Dendritic cell treated with granulocyte-macrophage colony-stimulating factor and Interleukin-4, amounts not matched to agents 40 ng/mL and 50 ng/mL, for 4 days (primary cell): ENCODE results near the gene ELN.
A peak's percentile ranks its signal among the peaks of the same experiment; 100 is the strongest.

Source experiments
- H3K27ac Mint-ChIP-seq: one replicate; pipeline ENCODE4 v1.8.0; 2022; ENCODE audit warnings: mild to moderate bottlenecking, mixed read lengths
- H3K27me3 Mint-ChIP-seq: one replicate; pipeline ENCODE4 v1.8.0; 2022; ENCODE audit warnings: mild to moderate bottlenecking, mixed read lengths
- H3K36me3 Mint-ChIP-seq: one replicate; pipeline ENCODE4 v1.8.0; 2022; ENCODE audit warnings: low read depth, mixed read lengths
- H3K4me1 Mint-ChIP-seq: one replicate; pipeline ENCODE4 v1.8.0; 2022; ENCODE audit warnings: low read depth, mixed read lengths
- H3K4me3 Mint-ChIP-seq: one replicate; pipeline ENCODE4 v1.8.0; 2022; ENCODE audit warnings: mild to moderate bottlenecking, moderate library complexity, mixed read lengths
- H3K9me3 Mint-ChIP-seq: one replicate; pipeline ENCODE4 v1.8.0; 2022; ENCODE audit warnings: mixed read lengths
- intact Hi-C: fragments of 100-400 bp; cut with micrococcal nuclease; formaldehyde crosslinking; loops from one replicate; pipeline ENCODE4 v1.15.0; 2022

Gene ELN

DNA sequence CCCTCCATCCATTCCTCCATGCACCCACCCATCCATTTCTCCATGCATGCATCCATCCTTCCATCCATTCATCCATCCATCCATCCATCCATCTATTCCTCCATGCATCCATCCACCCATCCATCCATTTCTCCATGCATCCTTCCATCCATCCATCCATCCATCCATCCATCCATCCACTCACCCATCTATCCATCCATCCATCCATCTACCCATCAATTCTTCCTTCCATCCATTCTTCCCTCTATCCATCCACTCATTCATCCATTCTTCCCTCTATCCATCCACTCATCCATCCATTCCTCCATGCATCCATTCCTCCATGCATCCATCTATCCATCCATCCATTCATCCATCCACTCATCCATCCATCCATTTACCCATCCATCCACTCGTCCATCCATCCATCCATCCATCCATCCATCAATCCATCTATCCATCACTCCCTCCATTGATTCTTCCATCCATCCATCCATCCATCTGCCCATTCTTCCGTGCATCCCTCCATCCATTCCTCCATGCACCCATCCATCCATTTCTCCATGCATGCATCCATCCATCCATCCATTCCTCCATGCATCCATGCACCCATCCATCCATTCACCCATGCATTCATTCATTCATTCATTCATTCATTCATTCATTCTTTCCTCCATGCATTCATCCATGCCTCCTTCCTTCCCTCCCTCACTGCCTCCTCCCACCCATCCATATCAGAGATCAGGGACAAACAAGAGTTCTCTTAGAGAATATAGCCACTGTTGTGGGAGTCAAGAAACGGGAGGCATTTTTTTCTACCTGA lies 22.2 kb downstream of the ELN start:
- H3K4me1 Mint-ChIP-seq, result no peaks in the 10 kb centered on the region
- H3K27ac Mint-ChIP-seq, result no peak overlapping the region
- no peaks in the 10 kb centered on the region for H3K9me3 Mint-ChIP-seq
- no peaks in the 10 kb centered on the region for H3K36me3 Mint-ChIP-seq
- no peak overlapping the region for H3K4me3 Mint-ChIP-seq
- intact Hi-C loops, result no loop called here
- H3K27me3 Mint-ChIP-seq, result peaks cover 3% of the 10 kb centered on the region

DNA sequence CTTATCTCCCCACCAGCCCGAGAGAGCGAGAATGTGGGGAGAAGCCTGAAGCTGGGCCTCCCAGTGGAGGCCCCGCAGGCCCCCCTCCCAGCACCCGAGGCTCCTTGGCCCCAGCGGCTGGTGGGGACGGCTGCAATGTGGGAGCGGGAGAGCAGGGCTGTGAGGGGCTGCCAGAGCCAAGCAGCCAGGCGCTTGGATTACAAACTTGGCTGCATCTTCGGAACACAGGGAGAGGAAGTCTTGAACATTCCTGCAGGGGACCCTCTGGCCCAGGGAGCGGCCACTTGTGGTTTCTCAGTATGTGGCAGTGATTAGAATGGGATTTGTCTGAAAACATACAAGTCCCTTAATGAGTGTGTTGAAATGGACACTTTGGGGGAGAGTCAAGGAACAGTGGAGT lies 23.2 kb downstream of the ELN start:
- intact Hi-C loops, result no loop called here
- Mint-ChIP-seq H3K4me1 (no peaks in the 10 kb centered on the region), H3K27ac (no peak overlapping the region), H3K9me3 (no peaks in the 10 kb centered on the region), H3K4me3 (no peak overlapping the region), H3K27me3 (peaks cover 3% of the 10 kb centered on the region), H3K36me3 (no peaks in the 10 kb centered on the region)

DNA sequence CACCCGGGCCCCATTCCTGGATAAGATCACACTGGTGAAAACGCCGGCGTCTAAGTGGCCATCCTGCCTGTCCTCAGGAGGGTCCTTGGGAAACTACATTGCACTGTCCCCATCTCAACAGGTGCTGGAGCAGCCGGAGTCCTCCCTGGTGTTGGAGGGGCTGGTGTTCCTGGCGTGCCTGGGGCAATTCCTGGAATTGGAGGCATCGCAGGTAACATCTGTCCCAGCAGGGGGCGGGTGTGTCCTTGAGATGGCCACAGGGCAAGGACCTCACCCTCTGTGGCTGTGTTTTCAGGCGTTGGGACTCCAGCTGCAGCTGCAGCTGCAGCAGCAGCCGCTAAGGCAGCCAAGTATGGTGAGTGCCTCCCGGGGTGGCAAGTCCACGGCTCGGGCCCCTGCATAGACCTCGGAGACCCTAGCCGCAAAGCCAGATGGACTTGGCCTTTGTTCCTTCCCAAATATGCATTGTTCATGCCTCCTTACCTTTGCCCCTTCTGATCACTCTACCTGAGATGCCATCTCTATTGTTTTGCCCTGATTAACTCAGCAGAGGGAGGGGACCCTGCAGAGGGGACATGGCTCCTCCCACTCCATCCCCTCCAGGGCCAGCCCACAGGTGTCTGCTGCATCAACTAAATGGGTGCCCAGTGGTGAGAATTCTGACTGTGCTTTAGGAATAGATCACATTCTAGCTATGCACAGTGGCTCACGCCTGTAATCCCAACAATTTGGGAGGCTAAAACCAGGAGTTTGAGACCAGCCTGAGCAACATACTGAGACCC lies 23.8 kb downstream of the ELN start:
- no peaks in the 10 kb centered on the region for H3K4me1 Mint-ChIP-seq
- intact Hi-C loops, result no loop called here
- H3K36me3 Mint-ChIP-seq, result no peaks in the 10 kb centered on the region
- no peak overlapping the region for H3K27ac Mint-ChIP-seq
- H3K9me3 Mint-ChIP-seq, result no peaks in the 10 kb centered on the region
- H3K4me3 Mint-ChIP-seq, result no peak overlapping the region
- peaks cover 3% of the 10 kb centered on the region for H3K27me3 Mint-ChIP-seq

DNA sequence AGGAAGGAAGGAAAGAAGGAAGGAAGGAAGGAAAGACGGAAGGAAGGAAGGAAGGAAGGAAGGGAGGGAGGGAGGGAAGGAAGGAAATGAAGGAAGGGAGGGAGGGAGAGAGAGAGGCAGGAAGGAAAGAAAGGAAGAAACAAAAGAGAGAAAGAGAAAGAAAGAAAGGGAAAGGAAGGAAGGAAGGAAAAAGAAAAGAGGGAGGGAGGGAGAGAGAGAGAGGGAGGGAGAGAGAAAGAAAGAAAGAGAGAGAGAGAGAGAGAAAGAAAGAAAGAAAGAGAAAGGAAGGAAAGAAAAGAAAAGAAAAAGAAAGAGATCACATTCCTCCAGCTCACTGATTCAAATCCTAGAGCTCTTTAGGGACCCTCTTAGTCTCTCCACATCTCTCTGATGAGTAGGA lies 24.7 kb downstream of the ELN start:
- H3K27ac Mint-ChIP-seq, result no peak overlapping the region
- intact Hi-C loops, result no loop called here
- peaks cover 3% of the 10 kb centered on the region for H3K4me1 Mint-ChIP-seq
- H3K36me3 Mint-ChIP-seq, result no peaks in the 10 kb centered on the region
- H3K4me3 Mint-ChIP-seq, result no peak overlapping the region
- peaks cover 3% of the 10 kb centered on the region for H3K27me3 Mint-ChIP-seq
- H3K9me3 Mint-ChIP-seq, result peaks cover 1% of the 10 kb centered on the region

DNA sequence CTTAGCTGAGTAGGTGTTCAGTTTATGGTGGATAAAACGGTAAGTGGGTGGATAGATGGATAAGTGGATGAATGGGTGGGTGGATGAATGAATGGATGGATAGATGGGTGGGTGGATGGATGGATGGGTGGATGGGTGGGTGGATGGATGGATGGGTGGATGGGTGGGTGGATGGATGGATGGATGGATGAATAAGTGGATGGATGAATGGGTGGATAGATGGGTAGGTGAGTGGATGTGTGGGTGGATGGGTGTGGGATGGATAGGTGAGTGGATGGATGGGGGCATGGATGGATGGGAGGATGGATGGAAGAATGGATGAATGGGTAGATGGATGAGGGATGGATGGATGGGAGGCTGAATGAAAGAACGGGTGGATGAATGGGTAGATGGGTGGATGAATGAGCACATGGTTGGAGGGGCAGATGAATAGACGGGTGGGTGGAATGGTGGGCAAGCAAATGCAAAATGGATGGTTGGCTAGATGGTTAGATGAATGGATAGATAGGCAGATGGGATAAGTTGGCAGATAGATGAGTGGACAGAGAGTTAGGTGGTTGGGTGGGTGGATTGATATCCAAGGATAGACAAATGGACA lies 25.7 kb downstream of the ELN start:
- peaks cover 11% of the 10 kb centered on the region for H3K9me3 Mint-ChIP-seq
- intact Hi-C loops, result no loop called here
- H3K4me3 Mint-ChIP-seq, result no peak overlapping the region
- no peaks in the 10 kb centered on the region for H3K36me3 Mint-ChIP-seq
- H3K27ac Mint-ChIP-seq, result no peak overlapping the region
- peaks cover 3% of the 10 kb centered on the region for H3K27me3 Mint-ChIP-seq
- peaks cover 12% of the 10 kb centered on the region for H3K4me1 Mint-ChIP-seq

DNA sequence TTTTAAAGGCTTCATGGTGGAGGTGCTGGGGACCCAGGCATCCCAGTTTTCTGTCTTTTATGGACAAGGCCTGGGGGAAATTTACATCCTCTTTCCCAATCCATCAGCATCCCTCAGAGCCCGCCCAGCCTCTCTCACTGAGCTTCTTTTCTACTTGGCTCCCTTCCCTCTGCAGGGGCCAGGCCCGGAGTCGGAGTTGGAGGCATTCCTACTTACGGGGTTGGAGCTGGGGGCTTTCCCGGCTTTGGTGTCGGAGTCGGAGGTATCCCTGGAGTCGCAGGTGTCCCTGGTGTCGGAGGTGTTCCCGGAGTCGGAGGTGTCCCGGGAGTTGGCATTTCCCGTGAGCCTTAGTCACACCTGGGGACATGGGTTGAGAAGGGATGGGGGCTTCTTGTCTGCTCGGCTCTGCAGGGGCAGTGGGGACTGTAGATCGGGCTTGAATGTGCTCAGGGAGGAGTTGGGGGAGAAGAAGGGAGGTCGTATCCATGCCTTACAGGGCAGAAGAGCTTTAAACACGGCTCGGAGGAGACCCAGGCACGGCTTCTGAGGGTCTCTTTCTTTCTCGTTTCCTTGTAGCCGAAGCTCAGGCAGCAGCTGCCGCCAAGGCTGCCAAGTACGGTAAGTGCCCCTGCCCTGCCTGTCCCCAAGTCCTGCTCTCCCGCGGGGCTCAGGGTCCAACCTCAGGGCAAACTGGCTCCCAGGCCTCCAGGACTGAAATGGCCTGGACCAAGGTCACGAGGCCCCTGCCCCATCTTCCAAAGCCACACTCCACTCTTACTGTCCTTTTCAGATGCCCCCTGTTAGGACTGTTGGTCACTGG lies 28.3 kb downstream of the ELN start:
- Mint-ChIP-seq H3K9me3 (peaks cover 11% of the 10 kb centered on the region), H3K36me3 (no peaks in the 10 kb centered on the region), H3K27ac (no peak overlapping the region), H3K4me3 (no peak overlapping the region), H3K27me3 (peaks cover 3% of the 10 kb centered on the region), H3K4me1 (peaks cover 12% of the 10 kb centered on the region)
- intact Hi-C loops, result no loop called here

DNA sequence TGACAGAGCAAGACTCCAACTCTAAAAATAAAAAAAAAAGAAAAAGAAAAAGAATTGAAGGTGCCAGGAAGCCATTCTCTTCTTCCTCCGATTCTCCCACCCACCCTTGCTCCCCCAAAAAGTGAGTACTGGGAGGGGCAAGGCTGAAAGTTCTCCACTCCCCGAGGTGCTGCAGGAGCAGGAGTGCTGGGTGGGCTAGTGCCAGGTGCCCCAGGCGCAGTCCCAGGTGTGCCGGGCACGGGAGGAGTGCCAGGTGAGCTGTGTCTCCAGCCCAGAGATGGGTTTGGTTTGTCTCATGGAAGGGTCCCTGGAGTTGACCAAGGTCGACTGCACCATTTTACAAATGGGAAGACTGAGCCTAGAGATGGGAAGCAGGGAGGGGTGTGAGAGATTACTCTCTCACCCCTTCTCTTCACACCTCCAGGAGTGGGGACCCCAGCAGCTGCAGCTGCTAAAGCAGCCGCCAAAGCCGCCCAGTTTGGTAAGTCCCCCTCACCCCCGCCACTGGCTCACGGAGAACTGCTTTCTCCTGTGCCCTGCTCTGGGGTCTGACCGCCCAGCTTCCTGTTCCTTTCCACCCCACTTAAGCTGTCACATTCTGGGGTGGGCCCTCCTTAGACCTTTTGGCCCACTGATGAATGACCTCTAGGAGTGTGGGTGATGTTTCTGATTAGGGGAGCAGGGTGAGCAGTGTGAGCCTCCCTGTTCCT lies 29.4 kb downstream of the ELN start:
- Mint-ChIP-seq H3K27ac (peak overlapping the region; percentile 71), H3K4me3 (no peak overlapping the region), H3K27me3 (peaks cover 3% of the 10 kb centered on the region), H3K9me3 (peaks cover 11% of the 10 kb centered on the region), H3K4me1 (peaks cover 18% of the 10 kb centered on the region), H3K36me3 (no peaks in the 10 kb centered on the region)
- intact Hi-C loops, result no loop called here

DNA sequence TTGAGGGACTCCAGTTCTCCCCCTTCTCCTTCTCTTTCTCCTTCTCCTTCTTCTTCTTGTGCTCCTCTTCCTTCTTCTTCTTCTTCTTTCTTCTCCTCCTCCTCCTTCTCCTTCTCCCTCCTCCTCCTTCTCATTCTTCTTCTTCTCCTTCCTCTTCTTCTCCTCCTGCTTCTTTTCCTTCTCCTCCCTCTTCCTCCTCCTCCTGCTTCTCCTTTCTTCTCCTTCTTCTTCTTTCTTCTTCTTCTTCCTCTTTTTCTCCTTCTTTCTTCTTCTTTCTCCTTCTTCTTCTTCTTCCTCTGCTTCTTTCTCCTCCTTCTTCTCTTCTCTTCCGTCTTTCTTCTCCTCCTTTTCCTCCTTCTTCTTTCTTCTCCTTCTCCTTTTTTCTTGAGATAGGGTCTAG lies 30.0 kb downstream of the ELN start:
- intact Hi-C loops, result no loop called here
- no peaks in the 10 kb centered on the region for H3K36me3 Mint-ChIP-seq
- H3K9me3 Mint-ChIP-seq, result peaks cover 11% of the 10 kb centered on the region
- peaks cover 3% of the 10 kb centered on the region for H3K27me3 Mint-ChIP-seq
- peak overlapping the region; percentile 71 for H3K27ac Mint-ChIP-seq
- peaks cover 20% of the 10 kb centered on the region for H3K4me1 Mint-ChIP-seq
- no peak overlapping the region for H3K4me3 Mint-ChIP-seq

DNA sequence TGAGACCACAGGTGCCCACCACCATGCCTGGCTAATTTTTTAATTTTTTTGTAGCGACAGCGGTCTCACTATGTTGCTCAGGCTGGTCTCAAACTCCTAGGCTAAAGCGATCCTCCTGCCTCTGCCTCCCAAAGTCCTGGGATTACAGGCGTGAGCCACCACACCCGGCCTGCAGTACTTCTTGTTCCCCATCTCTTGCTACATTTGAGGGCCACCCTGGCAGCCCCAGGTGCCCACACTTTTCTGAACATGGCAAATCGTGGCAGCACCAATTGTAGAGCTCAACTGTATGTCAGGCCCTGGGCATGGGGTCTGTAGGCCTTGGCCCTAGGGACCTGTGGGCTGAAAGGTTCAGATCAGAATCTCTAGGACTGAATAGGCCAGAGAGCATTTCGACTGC lies 30.5 kb downstream of the ELN start:
- Mint-ChIP-seq H3K27me3 (peaks cover 3% of the 10 kb centered on the region), H3K27ac (peak overlapping the region; percentile 71), H3K36me3 (no peaks in the 10 kb centered on the region), H3K4me1 (peaks cover 20% of the 10 kb centered on the region), H3K4me3 (no peak overlapping the region), H3K9me3 (peaks cover 11% of the 10 kb centered on the region)
- intact Hi-C loops, result no loop called here

DNA sequence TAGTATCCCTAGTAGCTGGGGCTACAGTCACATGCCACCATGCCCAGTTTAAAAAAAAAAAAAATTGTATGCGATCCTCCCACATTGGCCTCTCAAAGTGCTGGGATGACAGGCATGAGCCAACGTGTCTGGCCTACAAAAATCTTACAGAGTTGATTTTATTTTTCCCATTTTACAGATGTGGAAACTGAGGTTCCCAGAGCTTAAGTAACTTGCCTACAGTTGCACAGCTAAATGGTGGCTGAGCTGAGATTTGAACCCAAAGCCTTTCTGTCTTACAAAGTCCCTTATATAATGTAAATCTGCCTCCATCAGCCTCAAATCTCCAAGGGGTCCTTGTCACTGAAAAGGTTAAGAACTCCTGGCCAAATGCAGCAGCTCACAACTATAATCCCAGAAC lies 31.1 kb downstream of the ELN start:
- Mint-ChIP-seq H3K36me3 (no peaks in the 10 kb centered on the region), H3K9me3 (peaks cover 11% of the 10 kb centered on the region), H3K4me3 (no peak overlapping the region), H3K27ac (no peak overlapping the region), H3K27me3 (no peaks in the 10 kb centered on the region), H3K4me1 (peaks cover 20% of the 10 kb centered on the region)
- intact Hi-C loops, result no loop called here

DNA sequence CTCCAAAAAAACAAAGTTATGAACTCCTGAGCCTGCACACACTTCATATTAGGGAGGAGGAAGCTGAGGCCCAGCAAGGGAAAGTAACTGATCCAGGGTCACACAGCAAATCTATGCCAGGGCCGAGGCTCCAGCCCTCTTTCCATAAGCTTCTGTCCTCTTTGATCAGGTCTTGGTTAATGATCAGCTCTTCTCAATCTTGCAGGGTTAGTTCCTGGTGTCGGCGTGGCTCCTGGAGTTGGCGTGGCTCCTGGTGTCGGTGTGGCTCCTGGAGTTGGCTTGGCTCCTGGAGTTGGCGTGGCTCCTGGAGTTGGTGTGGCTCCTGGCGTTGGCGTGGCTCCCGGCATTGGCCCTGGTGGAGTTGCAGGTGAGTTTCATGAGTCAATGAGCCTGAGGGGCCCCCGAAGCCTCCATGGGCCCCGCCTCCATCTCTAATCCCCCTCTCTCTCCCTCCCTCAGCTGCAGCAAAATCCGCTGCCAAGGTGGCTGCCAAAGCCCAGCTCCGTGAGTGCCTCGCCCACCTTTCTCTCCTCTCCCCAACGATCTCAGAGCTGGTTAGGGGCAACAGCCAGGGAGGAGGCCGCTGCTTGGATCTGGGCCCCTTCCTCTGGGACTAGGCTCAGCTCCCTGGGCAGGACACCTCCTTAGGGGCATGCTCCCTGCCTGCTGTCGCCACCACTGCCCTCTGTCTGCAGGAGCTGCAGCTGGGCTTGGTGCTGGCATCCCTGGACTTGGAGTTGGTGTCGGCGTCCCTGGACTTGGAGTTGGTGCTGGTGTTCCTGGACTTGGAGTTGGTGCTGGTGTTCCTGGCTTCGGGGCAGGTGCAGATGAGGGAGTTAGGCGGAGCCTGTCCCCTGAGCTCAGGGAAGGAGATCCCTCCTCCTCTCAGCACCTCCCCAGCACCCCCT lies 32.0 kb downstream of the ELN start:
- intact Hi-C loops, result no loop called here
- Mint-ChIP-seq H3K4me3 (no peak overlapping the region), H3K4me1 (peaks cover 20% of the 10 kb centered on the region), H3K36me3 (no peaks in the 10 kb centered on the region), H3K27me3 (no peaks in the 10 kb centered on the region), H3K27ac (no peak overlapping the region), H3K9me3 (peaks cover 11% of the 10 kb centered on the region)

DNA sequence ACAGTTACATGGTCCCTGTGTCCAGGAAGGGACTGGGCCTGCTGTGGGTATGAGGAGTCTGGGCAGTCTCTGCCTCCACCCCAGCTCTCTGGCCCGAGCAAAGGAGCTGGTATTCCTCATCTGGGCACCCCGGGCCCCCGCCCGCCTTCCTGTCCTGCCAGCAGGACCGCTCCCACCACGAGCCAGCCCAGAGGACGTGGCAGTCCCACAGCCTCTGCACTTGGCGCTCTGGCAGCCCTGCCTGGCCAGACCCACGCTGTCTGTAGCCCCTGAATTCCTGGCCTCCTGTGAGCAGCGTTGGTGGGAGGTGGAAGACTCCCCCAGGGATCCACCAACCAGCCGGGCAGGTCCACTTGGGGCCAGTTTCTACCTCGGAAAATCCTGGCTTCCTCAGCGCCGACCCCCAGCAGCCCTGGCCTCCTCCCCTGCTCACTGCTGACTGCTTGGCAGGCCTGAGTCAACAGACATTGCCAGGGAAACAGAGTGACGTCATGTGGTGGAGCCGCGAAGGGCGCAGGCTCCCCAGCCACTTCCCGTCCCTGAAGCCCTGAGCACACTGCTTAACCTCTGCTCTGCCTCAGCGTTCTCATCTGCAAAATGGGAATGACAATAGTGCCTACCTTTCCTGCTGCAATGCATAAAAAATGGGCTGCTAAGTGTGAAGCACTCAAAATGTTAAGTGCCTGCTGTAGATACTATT lies 34.0 kb downstream of the ELN start:
- Mint-ChIP-seq H3K27me3 (no peaks in the 10 kb centered on the region), H3K4me1 (peaks cover 20% of the 10 kb centered on the region), H3K9me3 (peaks cover 11% of the 10 kb centered on the region), H3K36me3 (no peaks in the 10 kb centered on the region), H3K27ac (peak overlapping the region; percentile 77), H3K4me3 (no peak overlapping the region)
- intact Hi-C loops, result no loop called here
